ENCODE measurements around the gene PPP2R5C. TPM values are rescaled to one million over a fixed set of nuclear protein-coding genes. Genes with fewer than 3 reads are reported as not detected.

The PPP2R5C gene
- total and polyA plus RNA-seq, 9 of the 15 experiments (the other 6 are each of a cell fraction or from before 2014, with no cell fraction given): 284 to 617 (median 395) TPM

GRCh38 chr14:101826351-101826750 is 64.8 kb downstream of the PPP2R5C start:
- Histone ChIP-seq H3K9me1 (ENCODE audit: control insufficient read depth, insufficient read depth, low read length) (no peaks in the 10 kb centered on the region), H3K4me2 (ENCODE audit: insufficient read depth, low read length) (no peak overlapping the region), H3K36me3 (ENCODE audit: control insufficient read depth, insufficient read depth, low read length) (peaks cover 92% of the 10 kb centered on the region), H3K27ac (ENCODE audit: extremely low read depth, low read depth, low read length) (no peak overlapping the region), H3K27me3 (ENCODE audit: control insufficient read depth in 2 of 2, insufficient read depth in 2 of 2, low read length in 2 of 2) (no peaks in the 10 kb centered on the region), H3K4me3 (no peak overlapping the region), H3K4me1 (replicated peaks in 1 of 2; ENCODE audit: control insufficient read depth in 2 of 2, insufficient read depth in 2 of 2, low read length in 2 of 2) (peaks cover 0 to 16% of the 10 kb centered on the region in 2 experiments; a peak in 3 of 5 replicates), H4K20me1 (replicated peaks; ENCODE audit: control insufficient read depth, insufficient read depth, low read length) (no peaks in the 10 kb centered on the region; the same call in 1 of the 2 replicates), H3K9me3 (replicated peaks; ENCODE audit: control insufficient read depth, insufficient read depth, low read depth, low read length) (no peaks in the 10 kb centered on the region), H3K79me2 (ENCODE audit: control insufficient read depth, insufficient read depth, low read length) (peaks cover 93% of the 10 kb centered on the region), H2AFZ (ENCODE audit: low read depth, low read length) (no peak overlapping the region), H3K9ac (ENCODE audit: insufficient read depth in 1 of 2, low read depth in 2 of 2, low read length in 2 of 2) (no peak overlapping the region)
- ChIA-PET CTCF (ENCODE audit: low intra/inter-chr PET ratio) (no interaction called here), POLR2A (interaction anchor here (2.1 kb wide), 1 partner anchor 12 kb away, joined by 11 read pairs; no protein-coding TSS in a partner anchor)
- TF ChIP-seq ZBTB49 (CRISPR knock-in tag; IDR thresholded peaks at IDR 0.05; ENCODE audit: borderline replicate concordance): no peak
- no peak for TF ChIP-seq ILK (tag; IDR thresholded peaks at IDR 0.05; ENCODE audit: borderline replicate concordance, low read depth)
- TF ChIP-seq ETS2 (tag; IDR thresholded peaks at IDR 0.05; ENCODE audit: borderline replicate concordance, poor library complexity, severe bottlenecking): no peak
- no peak for TF ChIP-seq PYGO2 (tag; IDR thresholded peaks at IDR 0.05)
- TF ChIP-seq KLF10 (CRISPR knock-in tag; IDR thresholded peaks at IDR 0.05): no peak
- intact Hi-C loops (cut with micrococcal nuclease) (no loop called here), in situ Hi-C loops (cut with MboI) (no loop called here)
- no peak for ATAC-seq
- no peak for FAIRE-seq
- DNase-seq (ENCODE audit: extremely low read depth in 1 of 4, low spot score in 3 of 4): no peak
- no TSS peak for BruUV-seq (replicated peaks)
